Measurements from ENCODE around the gene CCDC170.

- TF ChIP-seq, protein P1, sequence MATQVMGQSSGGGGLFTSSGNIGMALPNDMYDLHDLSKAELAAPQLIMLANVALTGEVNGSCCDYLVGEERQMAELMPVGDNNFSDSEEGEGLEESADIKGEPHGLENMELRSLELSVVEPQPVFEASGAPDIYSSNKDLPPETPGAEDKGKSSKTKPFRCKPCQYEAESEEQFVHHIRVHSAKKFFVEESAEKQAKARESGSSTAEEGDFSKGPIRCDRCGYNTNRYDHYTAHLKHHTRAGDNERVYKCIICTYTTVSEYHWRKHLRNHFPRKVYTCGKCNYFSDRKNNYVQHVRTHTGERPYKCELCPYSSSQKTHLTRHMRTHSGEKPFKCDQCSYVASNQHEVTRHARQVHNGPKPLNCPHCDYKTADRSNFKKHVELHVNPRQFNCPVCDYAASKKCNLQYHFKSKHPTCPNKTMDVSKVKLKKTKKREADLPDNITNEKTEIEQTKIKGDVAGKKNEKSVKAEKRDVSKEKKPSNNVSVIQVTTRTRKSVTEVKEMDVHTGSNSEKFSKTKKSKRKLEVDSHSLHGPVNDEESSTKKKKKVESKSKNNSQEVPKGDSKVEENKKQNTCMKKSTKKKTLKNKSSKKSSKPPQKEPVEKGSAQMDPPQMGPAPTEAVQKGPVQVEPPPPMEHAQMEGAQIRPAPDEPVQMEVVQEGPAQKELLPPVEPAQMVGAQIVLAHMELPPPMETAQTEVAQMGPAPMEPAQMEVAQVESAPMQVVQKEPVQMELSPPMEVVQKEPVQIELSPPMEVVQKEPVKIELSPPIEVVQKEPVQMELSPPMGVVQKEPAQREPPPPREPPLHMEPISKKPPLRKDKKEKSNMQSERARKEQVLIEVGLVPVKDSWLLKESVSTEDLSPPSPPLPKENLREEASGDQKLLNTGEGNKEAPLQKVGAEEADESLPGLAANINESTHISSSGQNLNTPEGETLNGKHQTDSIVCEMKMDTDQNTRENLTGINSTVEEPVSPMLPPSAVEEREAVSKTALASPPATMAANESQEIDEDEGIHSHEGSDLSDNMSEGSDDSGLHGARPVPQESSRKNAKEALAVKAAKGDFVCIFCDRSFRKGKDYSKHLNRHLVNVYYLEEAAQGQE (IDR thresholded peaks at IDR 0.05; ENCODE audit: borderline replicate concordance), result no peak
- TF ChIP-seq, protein P2, sequence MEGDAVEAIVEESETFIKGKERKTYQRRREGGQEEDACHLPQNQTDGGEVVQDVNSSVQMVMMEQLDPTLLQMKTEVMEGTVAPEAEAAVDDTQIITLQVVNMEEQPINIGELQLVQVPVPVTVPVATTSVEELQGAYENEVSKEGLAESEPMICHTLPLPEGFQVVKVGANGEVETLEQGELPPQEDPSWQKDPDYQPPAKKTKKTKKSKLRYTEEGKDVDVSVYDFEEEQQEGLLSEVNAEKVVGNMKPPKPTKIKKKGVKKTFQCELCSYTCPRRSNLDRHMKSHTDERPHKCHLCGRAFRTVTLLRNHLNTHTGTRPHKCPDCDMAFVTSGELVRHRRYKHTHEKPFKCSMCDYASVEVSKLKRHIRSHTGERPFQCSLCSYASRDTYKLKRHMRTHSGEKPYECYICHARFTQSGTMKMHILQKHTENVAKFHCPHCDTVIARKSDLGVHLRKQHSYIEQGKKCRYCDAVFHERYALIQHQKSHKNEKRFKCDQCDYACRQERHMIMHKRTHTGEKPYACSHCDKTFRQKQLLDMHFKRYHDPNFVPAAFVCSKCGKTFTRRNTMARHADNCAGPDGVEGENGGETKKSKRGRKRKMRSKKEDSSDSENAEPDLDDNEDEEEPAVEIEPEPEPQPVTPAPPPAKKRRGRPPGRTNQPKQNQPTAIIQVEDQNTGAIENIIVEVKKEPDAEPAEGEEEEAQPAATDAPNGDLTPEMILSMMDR (IDR thresholded peaks at IDR 0.05; ENCODE audit: poor library complexity, severe bottlenecking), result no peak
- TF ChIP-seq POLR2AphosphoS5 (IDR thresholded peaks at IDR 0.05) (no peak), RAD21 (conservative IDR thresholded peaks at IDR 0.05) (no peak)
Measured at GRCh38 chr6:151630387-151630786, 136.6 kb downstream of the CCDC170 start.
